Tibial nerve (tissue), 4 donors: ENCODE data around the gene ITGB1.

Source experiments
- CTCF ChIP-seq, 5 experiments: fragments of 200-600 bp in 3 of 5; fragments of 450-650 bp in 2 of 5; sonication (generic) in 3 of 5; IDR thresholded peaks; one replicate each; pipeline ENCODE4 v1.5.1; 2016 to 2019; ENCODE audit warnings: antibody characterized with exemption in 5 of 5, mild to moderate bottlenecking in 3 of 5, moderate library complexity in 2 of 5
- EP300 ChIP-seq, 2 donors: sonication (generic); formaldehyde crosslinking; IDR thresholded peaks; one replicate each; pipeline ENCODE4 v1.6.1; 2017; ENCODE audit warnings: antibody characterized with exemption in 2 of 2, mild to moderate bottlenecking in 1 of 2
- POLR2A ChIP-seq, 2 donors: fragments of 450-650 bp; IDR thresholded peaks; one replicate each; pipeline ENCODE4 v1.6.1; 2017; ENCODE audit warnings: antibody characterized with exemption in 2 of 2, mild to moderate bottlenecking in 2 of 2, moderate library complexity in 2 of 2

- no peak for TF ChIP-seq CTCF (IDR thresholded peaks at IDR 0.05)
- no peak for TF ChIP-seq EP300 (IDR thresholded peaks at IDR 0.05)
- no peak for TF ChIP-seq POLR2A (IDR thresholded peaks at IDR 0.05)
Measured at GRCh38 chr10:32941357-32941756, 16.7 kb downstream of the ITGB1 start.
